Globus pallidus (tissue), 1 donor: ENCODE results near the gene FBXO38.
"Not testable (repeated sequence)": the region's sequence is repeated elsewhere in the genome, so short reads cannot be mapped to it uniquely, and the experiment has no call there.

ENCODE experiments used
- DNase-seq: peaks from one replicate; pipeline ENCODE4 v3.0.0-alpha.2; 2015; ENCODE audit warnings: low spot score

Gene FBXO38

DNA sequence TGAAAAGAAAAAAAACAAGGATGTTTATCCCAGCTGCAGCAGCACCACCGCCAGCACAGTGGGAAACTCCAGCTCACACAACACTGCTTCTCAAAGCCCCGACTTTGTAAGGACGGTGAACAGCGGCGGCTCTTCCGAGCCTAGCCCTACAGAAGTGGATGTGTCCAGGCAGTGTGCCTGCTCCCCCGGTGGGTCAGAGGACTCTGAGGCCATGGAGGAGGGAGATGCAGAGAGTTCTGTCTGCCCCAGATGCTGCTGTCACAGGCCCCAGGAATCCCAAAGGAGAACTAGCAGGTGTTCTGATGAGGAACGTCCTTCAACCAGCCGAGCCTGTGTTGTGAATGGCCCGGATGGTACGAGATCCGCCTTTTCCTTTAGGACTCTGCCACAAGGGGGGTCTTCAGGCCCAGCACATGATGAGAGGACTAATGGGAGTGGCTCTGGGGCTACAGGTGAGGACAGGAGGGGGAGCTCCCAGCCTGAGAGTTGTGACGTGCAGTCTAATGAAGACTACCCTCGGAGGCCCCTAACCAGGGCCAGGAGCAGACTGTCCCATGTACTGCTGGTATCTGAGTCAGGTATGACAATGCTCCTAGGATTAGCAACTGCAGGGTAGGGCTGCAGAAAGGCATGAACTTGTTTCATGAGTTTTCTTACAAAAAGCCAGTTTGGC is 43.7 kb downstream of the FBXO38 start:
- no peak for DNase-seq

DNA sequence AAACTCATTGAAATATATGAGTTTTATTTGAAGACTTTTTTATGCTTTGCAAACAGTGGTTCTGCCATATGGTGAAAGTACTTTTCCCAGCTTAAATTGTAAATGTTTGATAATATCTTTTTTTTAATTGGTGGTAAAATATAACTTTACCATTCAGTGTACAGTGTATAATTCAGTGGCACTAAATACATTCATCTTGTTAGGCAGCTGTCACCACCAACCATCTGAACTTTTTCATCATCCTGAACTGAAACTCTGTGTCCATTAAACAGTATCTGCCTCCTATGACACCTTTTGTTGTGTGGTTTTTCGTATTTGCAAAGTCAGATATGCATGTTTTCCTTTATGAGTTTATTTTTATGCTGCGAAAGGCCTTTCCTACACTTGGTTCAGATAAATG is 45.1 kb downstream of the FBXO38 start:
- DNase-seq, result no peak

DNA sequence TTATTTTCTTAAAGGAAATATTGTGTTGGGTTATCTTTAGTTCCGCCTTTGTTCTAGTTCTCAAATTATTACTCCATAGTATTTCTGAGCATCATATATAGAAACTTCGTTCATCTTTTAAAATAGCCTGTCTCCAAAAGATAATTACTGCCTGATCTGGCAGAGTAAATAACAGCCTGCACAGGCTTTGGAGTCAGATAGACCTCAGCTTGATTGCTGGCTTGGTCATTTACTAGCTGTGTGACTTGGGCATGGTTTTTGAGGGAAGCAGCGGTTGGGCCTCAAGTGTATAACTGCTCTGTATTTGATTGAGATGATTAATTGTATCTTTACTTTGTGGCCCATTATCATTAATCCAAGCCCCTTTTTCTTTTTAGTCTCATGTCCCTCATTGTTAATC is 50.1 kb downstream of the FBXO38 start:
- DNase-seq, result no peak

DNA sequence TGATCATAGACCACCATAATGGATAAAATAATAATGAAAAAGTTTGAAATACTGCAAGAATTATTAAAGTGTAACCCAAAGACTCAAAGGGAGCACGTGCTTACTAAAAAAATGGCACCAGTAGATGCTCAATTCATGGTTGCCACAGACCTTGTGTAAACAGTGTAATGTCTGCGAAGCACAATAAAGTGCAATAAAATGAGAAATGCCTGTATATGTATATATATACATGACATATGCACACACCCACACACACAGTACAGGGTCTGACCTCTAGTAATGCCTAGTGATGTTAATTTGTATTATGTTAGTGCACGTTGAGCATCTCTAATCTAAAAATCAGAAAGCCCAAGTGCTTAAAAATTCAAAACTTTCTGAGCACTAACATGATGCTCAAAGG is 52.3 kb downstream of the FBXO38 start:
- no peak for DNase-seq

DNA sequence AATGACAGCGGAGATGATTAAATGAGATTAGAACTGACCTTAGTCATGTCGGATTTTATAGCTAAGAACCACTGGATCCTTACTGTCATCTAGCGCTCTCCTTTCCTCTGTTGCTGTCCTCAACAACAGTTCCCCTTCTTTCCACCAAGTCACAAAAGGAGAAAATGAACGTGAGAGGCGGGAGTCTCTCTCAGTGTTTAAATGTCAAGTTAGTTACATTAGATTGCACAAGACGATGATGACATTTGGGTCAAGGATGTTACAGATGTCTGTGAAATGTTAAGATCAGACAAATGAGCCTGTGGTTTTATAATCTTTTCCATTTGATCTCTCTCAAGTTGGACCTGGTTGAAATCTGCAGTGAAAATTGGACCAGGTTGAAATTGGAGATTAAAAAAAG is 53.5 kb downstream of the FBXO38 start:
- DNase-seq, result no peak

DNA sequence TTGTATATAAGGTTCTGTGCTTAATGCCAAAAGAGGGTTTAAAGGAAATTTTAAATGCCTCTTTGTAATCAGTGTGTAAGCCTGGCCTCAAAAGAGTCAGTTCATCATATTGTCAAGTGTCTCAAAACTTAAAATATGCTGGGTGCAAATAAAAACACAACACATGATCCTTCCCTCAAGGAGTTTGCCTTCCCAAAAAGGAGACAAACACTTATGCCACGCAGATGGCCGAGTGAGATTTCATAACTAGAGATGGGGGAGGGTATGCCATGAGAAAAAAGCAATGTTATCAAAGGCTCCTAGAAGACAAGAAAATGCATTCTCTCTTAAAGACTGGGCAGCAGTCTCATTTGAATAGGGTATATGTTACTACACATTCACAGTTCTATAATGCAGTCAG is 55.2 kb downstream of the FBXO38 start:
- no peak for DNase-seq

DNA sequence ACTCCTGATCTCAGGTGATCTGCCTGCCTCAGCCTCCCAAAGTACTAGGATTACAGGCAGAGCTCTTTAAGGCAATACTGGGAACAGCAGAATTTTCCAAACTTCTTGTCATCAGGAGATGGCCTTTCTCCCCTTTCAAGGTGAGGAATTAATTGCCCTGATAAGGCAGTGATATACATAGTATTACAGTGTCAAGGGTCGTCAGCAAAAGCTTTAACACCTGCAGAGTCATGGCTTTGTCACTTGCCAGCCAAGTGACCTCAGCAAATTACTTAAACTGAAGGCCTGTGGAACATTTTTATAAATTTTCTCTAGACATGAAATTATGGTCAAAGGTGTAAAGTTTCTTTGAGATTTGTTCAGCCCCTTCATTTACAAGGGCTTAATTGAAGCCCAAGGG is 59.5 kb downstream of the FBXO38 start:
- DNase-seq, result no peak

DNA sequence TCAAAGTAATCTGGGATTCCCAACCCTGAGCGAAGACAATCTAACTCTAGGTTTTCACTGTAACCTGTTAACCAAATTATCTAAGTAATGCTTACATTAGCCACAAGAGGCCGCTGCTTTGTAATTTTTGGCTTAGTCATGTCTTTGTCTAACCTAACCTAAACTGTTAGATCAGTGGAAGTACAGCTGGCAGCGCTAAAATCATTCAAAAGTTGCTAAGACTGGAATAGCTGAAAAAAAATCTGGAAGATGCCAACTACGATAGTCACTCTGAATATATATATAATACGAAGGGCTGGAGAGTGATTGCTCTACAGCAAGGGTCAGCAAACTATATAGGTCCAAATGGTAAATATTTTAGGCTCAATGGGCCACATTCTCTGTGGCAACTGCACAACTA is 60.2 kb downstream of the FBXO38 start:
- peak; percentile 67 for DNase-seq

DNA sequence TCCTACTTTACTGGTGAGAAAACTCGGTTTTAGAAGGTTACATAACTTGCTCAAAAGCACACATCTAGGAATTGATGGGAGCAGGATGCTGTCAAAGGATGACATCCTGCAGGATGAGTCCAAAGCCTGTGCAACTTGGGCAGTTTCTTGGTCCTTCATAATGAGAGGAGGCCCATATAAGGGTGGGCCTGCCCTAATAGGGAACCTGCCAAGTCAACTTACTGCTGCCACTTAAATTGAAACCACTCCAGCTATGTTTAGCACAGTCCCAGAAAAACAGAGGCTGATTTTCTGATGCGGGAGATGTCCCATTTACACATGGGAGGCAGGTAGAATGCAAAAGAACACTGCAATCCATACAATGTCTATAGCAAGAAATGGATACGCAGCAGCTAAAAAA is 61.8 kb downstream of the FBXO38 start:
- DNase-seq, result no peak

DNA sequence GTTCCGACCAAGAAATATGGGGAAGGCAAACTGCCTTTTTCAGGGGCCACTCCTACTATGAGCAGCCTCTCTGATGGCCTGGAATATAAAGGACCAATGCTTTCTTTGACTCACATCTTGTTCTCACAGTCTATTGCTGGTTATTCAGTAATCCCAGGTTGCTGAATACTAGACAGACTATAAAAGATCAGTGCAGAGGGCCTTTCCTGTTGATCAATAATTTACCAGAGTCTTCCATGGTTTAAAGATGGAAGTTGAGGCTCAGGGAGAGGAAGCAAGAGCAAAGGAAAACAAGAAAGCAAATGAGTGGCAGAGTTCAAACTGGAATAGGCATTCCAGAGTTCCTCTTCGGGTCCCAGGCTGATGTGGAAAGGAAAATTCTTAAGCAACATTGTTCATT is 62.9 kb downstream of the FBXO38 start:
- DNase-seq, result no peak

DNA sequence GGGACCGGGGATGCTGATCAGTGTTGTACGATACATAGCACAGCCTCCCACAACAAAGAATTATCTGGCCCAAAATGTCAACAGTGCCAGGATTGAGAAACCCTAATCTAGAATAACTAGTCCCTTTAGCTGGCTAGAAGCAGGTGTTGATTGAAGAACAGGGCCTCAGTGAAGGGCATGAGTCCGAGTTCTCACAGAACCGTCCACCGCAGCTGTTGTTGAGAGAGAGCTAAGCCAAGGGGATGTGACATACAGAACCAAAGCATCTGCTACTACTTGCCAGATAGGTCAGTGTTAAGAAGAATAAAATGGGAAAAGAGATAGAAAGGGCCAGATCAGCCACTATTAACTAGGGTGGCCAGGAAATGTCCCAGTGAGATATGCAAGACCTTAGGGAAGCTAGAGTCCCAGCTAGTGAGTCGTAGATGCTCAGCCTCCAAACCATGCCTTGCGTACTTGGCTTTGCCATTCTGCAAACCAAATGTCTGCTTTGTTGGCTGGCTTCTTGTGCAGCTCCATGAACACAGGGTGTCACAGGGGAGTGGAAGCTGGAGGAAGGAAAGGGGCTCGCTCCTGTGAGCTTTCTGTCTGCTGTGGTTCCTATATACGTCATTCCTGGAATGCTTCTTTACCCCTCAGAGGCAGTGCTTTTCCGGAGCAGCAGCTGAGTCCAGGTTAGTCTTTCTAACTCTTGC is 68.9 kb downstream of the FBXO38 start:
- no peak for DNase-seq

DNA sequence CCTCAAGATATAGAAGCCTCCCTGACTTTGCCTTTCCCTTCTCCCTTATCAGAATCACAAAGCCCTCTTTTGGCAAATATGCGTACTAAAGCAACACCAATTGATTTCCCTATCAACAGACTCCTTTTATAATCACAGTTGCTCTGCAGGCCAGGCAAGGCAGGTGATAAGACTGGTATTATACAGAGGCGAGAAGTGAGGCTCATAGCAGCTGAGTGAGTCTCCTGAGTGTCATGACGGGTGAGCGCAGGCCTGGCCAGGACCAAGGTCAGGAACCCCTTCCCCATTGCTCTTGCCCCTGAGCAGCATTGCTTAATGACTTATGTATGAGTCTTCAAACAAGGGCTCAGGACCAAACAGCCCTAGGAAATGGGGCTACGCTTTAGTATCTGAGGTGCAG is 70.8 kb downstream of the FBXO38 start:
- no peak for DNase-seq

DNA sequence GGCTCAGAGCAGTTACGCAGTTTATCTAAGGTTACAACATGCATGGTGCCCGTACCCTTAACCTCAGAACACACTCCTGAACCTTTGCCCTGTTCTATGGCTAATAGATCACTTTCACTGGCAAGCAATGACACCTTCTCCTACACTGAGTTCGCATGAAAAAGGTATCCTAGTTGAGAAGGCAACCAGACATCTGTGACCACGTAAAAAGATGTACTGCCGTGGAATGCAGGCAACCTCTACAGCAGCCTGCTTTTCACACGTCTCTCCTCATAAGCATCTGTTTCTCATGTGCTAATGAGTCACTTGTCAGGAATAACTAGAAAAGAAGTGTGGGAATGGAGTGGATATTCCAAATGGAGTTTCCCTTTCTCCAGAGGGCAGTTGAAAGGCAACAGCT is 71.4 kb downstream of the FBXO38 start:
- no peak for DNase-seq

DNA sequence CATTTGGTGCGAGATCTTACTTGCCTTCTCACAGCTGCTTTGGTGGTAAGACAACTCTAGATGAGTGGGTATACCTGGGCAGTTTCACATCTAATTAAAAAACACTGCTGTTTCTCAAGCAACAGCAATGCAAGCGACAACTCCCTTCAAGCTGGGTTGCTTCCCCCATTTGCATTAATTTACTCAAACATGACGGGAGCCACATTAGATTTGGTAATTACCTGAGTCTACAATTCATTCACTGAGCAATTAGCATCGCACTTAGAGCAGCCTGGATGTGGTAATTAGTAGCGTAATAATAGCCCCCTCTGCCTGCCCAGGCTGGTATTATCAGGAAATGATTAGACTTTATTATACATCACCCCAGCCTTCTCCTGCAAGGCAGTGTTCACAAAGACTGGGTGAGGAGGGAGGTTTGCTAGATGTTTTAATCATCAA is 73.4 kb downstream of the FBXO38 start:
- DNase-seq, result no peak

DNA sequence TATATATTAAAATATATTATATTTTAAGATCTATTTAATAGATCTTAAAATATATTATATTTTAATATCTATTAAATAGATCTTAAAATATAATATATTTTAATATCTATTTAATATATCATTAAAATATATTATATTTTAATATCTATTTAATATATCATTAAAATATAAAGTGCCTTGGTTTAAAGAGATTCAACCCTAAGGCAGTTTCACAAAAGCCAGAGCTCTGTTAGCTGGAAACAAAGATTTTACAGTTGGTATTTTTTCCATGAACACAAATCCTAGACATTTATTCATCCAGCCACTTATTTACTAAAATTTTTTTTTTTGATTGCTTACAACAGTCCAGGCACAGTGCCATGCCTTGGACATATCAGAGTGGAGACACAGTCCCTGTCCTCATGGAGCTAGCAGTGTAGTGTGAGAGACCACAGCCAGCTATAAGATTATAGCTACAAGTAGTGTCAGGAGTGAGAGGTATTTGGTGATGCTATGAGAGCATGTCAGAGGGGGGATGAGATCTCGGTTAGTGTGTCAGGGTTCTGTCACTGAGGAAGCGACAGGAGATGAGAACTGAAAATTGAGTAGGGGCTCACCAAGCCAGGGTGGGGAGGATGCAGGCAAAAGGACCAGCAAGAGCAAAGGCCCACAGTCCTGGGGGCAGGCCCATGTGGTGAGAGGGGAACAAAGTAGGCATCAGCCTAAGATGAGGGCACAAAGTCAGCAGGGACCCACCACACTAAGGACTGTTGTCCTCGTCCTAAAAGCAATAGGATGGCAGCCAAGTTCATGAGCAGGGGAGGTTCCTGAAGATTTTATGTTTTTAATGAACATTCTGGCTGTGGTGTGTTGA is 74.5 kb downstream of the FBXO38 start:
- DNase-seq, result no peak

DNA sequence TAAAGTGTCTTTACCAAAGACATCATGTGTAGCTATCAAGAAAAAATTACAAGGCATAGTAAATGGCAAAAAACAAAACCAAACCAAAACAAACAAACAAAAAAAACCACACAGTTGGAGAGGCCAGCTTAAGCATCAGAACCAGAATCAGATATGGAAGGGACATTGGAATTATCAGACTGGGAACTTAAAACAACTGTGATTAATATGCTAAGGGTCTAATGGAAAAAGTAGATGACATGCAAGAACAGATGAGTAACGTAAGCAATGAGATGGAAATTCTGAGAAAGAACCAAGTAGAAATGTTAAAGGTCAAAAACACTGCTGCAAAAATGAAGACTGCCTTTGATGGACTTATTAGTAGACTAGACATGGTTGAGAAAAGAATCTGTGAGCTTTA is 75.9 kb downstream of the FBXO38 start:
- DNase-seq, result no peak

DNA sequence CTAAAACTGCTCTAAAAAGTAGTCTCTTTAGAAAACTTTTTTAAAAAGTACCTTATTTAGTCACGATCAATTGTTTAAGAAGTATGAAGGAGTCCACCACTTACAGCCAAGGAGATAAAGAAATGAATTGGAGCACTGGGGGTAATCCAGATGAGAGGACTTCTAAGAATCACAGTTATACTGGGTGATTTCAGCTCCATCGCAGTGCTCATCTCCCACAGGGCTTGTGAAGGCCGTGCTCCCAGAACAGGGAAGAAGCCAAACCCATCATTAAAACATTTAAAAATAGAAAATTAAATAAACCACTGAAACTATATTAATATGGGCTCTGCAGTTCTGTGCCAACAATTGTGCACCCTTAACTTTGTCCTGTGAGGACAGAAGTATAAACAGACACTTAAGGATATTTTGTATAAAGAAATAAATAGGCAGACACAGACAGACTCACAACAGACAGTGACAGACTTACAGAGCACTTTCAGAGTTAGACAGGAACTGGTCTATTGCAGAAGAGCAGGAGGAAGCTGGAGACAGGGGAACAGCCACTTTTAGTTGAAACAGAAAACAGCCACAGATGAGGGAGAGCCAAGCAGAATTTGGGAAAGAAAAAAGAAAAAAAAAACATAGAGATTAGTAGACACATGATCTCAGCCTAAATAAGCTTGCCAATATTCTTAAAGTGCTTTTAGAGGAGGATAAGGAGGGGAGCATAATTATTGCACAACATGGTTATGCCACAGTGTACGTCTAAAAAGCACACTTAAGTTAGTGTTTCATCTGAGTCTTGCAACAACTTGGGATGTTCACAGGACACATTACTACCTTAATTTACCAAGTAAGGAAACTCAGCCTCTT is 81.8 kb downstream of the FBXO38 start:
- DNase-seq, result peak; percentile 21

DNA sequence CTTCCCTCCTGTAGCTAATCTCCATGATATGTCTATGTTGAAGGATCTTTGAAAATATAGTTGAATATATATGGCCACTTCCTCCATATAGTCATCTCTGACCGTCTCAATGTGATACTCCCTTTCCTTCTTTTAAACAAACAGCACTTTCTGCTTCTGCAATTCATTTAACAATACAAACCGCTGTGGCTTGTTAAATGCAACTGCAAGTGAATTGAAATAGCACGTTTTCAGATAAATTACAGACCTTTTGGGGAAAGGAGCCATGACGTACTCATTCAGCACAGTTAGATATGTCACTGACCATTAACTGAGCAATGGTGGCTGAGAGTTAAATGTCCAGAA is 82.5 kb downstream of the FBXO38 start:
- DNase-seq, result peak; percentile 8

DNA sequence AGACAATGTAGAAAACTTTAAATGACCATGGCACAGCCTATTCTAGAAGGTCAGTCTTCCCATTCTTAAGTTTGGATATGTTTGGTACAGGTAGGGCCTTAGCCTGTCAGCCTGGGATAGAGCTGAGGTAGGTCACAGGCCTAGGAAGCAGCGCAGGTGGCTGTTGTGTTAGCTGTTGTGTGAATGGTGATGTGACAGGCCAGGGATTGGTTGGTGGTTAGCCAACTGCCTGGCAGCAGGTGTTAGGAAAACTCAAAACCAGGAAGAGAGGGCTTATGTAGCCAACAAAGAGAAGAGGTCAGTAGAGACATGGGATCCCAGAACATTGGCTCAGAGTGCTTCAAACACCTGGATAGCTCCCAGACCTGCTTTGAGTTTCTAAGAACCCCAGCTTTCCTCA is 84.2 kb downstream of the FBXO38 start:
- DNase-seq, result no peak

DNA sequence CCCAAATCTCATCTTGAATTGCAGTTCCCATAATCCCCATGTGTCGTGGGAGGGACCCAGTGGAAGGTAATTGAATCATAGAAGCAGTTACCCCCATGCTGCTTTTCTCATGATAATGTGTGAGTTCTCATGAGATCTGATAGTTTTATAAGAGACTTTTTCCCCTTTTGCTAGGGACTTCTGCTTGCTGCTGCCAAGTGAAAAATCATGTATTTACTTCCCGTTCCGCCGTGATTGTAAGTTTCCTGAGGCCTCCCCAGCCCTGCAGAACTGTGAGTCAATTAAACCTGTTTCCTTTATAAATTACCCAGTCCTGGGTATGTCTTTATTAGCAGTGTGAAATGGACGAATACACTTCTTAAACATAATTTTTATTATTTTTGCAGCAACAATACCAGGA is 85.0 kb downstream of the FBXO38 start:
- DNase-seq, result not testable (repeated sequence)

DNA sequence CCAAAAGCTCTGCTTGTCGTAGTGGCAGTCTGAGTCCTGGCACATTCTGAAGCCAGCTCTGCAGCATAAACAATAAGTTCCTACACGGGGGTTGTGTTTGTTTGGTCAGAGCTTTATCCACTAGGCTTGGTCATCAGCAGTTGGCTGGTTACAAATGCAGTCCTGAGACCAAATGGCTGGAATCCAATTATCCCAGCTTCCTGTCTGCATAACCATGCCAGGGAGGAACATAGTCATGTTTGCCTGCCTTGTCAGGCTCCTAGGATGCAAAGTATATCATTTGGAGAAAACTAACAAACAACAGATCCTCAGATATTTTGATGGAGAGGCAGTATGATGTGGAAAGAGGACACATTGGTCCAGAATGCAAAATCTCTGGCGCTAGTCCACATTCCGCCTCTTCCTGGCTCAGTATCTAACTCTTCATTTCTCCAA is 85.8 kb downstream of the FBXO38 start:
- DNase-seq, result peak; percentile 86

DNA sequence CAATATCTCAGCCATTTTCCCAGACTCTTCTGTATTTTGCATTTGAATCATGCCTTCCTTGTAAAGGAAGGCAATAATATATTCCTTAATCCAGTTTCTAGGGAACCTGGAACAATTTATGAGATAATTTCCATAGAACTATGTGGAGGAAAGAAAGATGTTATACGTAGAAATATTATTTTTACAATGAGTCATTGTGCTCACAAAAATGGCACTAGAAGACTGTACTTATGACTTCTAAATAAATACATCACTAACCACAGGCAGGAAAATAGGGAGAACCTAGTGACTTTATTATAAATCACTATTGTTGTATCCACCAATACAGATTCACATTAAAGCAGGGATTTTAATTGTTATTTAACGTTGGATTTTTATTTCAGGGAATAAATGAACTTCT is 87.6 kb downstream of the FBXO38 start:
- DNase-seq, result no peak
